ENCODE results near the gene LPAR1. TPM values are rescaled to one million over a fixed set of nuclear protein-coding genes. Genes with fewer than 3 reads are reported as not detected.
"Not testable (repeated sequence)": the region's sequence is repeated elsewhere in the genome, so short reads cannot be mapped to it uniquely, and the experiment has no call there.

The LPAR1 gene
- total RNA-seq, 1 experiment from 2014 or later, result 2.7 TPM

DNA sequence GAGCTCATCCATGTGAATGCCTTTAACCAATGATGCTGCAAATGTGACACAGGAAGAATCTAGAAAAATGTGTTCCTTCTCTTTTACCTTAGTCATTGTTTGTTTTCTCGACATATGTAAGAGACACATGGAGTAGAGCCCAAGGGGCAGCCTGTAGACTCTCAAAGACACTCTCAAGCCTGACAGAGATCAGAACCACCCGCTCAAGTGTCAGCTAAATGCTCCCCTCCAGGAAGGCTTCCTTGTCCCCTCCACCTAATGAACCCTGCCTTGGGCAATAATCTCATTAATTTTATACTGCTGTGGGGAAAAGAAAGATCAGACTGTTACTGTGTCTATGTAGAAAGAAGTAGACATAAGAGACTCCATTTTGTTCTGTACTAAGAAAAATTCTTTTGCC, 212.3 kb downstream of the LPAR1 start:
- peak; percentile 15 for DNase-seq (ENCODE audit: low read depth)

DNA sequence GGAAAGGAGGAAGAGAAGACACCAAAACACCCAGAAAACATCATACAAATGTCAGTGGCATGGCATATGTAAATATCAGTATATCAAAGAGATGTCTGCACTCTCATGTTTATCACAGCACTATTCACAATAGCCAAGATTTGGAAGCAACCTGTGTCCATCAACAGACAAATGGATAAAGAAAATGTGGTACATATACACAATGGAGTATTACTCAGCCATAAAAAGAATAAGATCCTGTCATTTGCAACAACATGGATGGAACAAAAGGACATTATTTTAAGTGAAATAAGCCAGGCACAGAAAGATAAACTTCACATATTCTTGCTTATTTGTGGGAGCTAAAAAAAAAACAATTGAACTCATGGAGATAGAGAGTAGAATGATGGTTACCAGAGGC, 213.1 kb downstream of the LPAR1 start:
- DNase-seq (ENCODE audit: low read depth), result not testable (repeated sequence)

Small RNAs within 50 kb of the gene (small RNA-seq; reads per million reads assigned to genes)
- gene RF00019 (not detected), gene RNU6-432P (not detected)
